GM12865 (cell line): ENCODE data around the gene LRRC28.

Source experiments
- DNase-seq: peaks from one replicate; pipeline ENCODE4 v3.0.0; 2010; ENCODE audit warnings: low read depth
- H3K4me3 ChIP-seq: 2 replicates; pipeline ENCODE4 v1.5.1; 2011; ENCODE audit warnings: mild to moderate bottlenecking, low read depth, low read length, control low read depth
- TF ChIP-seq, protein P1 (sequence below): IDR thresholded peaks from 2 replicates; pipeline ENCODE4 v1.5.1; 2011; ENCODE audit warnings: low read length, control low read depth, low read depth, inconsistent platforms; ENCODE audit not compliant: insufficient read depth; ENCODE audit errors: missing control alignments

Gene LRRC28

GRCh38 chr15:99440029-99440428 is 188.7 kb downstream of the LRRC28 start:
- DNase-seq: no peak
- no peak overlapping the region for H3K4me3 ChIP-seq
- TF ChIP-seq, protein P1, sequence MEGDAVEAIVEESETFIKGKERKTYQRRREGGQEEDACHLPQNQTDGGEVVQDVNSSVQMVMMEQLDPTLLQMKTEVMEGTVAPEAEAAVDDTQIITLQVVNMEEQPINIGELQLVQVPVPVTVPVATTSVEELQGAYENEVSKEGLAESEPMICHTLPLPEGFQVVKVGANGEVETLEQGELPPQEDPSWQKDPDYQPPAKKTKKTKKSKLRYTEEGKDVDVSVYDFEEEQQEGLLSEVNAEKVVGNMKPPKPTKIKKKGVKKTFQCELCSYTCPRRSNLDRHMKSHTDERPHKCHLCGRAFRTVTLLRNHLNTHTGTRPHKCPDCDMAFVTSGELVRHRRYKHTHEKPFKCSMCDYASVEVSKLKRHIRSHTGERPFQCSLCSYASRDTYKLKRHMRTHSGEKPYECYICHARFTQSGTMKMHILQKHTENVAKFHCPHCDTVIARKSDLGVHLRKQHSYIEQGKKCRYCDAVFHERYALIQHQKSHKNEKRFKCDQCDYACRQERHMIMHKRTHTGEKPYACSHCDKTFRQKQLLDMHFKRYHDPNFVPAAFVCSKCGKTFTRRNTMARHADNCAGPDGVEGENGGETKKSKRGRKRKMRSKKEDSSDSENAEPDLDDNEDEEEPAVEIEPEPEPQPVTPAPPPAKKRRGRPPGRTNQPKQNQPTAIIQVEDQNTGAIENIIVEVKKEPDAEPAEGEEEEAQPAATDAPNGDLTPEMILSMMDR: no peak
